BLaER1 (cell line): ENCODE results near the gene PAPOLG.
A peak's percentile ranks its signal among the peaks of the same experiment; 100 is the strongest.

Source experiments
- H3K27ac ChIP-seq: shearing (Covaris generic); formaldehyde crosslinking; 2 replicates; pipeline ENCODE4 v1.8.1; 2022
- H3K27me3 ChIP-seq: shearing (Covaris generic); formaldehyde crosslinking; 2 replicates; pipeline ENCODE4 v1.8.1; 2022
- H3K36me3 ChIP-seq: shearing (Covaris generic); formaldehyde crosslinking; 2 replicates; pipeline ENCODE4 v1.8.1; 2022
- H3K4me1 ChIP-seq: shearing (Covaris generic); formaldehyde crosslinking; 2 replicates; pipeline ENCODE4 v1.8.1; 2022
- H3K4me2 ChIP-seq: shearing (Covaris generic); formaldehyde crosslinking; 2 replicates; pipeline ENCODE4 v1.8.1; 2022
- H3K4me3 ChIP-seq: shearing (Covaris generic); formaldehyde crosslinking; 2 replicates; pipeline ENCODE4 v1.8.1; 2022
- H3K9ac ChIP-seq: shearing (Covaris generic); formaldehyde crosslinking; 2 replicates; pipeline ENCODE4 v1.8.1; 2022
- H3K9me3 ChIP-seq: shearing (Covaris generic); formaldehyde crosslinking; 2 replicates; pipeline ENCODE4 v1.8.1; 2022
- H4K20me1 ChIP-seq: shearing (Covaris generic); formaldehyde crosslinking; 2 replicates; pipeline ENCODE4 v1.8.1; 2022
- Cebpa-rat ChIP-seq: shearing (Covaris generic); IDR thresholded peaks from 2 replicates; pipeline ENCODE4 v1.8.1; 2022

PAPOLG gene

DNA sequence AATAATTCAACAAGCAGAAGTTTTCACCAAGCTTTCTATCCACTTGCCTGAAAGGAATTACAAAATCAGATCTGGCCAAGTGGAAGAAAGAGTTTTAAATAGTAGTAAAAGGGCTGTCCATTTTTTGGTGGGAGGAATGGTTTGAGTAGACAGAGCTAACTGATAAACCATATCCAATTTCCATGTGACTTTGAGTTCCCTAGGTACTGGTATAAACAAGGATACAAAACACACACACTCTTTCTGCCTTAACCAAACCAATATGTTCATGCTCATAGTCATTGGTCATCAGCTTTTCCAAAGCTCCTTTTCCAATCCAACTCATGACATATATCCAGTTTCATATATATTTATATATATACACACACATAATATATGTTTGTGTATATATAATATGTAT is 75.9 kb downstream of the PAPOLG start:
- H3K27ac ChIP-seq, result no peak overlapping the region
- H3K9me3 ChIP-seq, result no peaks in the 10 kb centered on the region
- 0 out of 2 replicates have a peak, but pooled peaks cover 4% of the 10 kb centered on the region for H3K4me1 ChIP-seq
- H3K9ac ChIP-seq, result no peak overlapping the region
- no peak overlapping the region for H3K4me2 ChIP-seq
- H3K36me3 ChIP-seq, result no peaks in the 10 kb centered on the region
- no peaks in the 10 kb centered on the region for H4K20me1 ChIP-seq
- H3K4me3 ChIP-seq, result no peak overlapping the region
- no peak for TF ChIP-seq Cebpa-rat
- H3K27me3 ChIP-seq, result no peaks in the 10 kb centered on the region

DNA sequence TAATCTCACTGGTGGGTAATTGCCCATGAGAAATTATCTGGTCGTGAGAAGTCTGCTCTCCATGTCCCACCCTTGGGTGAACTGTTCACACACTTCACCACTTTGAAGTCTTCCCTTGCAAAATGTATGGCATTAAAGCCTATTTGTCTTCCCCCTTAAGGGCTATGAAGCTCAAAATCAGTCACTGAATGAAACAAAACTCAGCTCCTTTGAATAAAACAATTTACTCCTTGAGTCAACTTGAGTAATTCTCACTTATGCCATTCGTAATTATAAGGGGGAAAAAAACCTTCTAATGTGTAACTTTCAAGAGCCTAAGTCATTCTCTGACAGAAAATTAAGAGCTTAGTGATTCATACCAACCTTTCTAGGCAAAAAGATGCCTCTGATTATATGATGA is 76.6 kb downstream of the PAPOLG start:
- Histone ChIP-seq H4K20me1 (no peaks in the 10 kb centered on the region), H3K27me3 (no peaks in the 10 kb centered on the region), H3K9ac (no peak overlapping the region), H3K36me3 (no peaks in the 10 kb centered on the region), H3K4me1 (0 out of 2 replicates have a peak, but pooled peaks cover 4% of the 10 kb centered on the region), H3K9me3 (no peaks in the 10 kb centered on the region), H3K27ac (no peak overlapping the region), H3K4me3 (no peak overlapping the region), H3K4me2 (no peak overlapping the region)
- no peak for TF ChIP-seq Cebpa-rat

DNA sequence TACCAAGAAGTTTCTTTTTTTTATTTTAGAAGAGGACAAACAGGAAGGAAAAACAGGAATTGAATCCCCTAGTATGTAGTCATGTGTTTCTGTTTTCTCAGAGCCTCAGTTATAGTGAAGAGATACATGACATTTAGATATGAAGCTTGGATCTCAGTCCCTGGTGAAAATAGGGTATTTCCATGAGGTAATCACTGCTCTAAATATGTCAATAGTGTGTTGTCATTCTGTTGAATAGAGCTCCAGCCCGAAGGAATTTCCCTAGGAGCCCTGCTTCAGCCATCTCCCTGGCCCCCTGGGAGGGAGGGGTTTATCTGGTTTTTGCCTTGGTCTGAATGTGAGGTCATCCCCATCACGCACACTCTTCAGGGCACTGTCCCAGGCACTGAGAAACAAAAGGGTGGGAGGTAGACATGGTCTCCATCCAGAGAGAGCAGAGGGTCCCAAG is 78.2 kb downstream of the PAPOLG start:
- Histone ChIP-seq H4K20me1 (no peaks in the 10 kb centered on the region), H3K27ac (no peak overlapping the region), H3K4me1 (0 out of 2 replicates have a peak, but pooled peaks cover 4% of the 10 kb centered on the region), H3K9ac (no peak overlapping the region), H3K4me3 (no peak overlapping the region), H3K27me3 (no peaks in the 10 kb centered on the region), H3K36me3 (no peaks in the 10 kb centered on the region), H3K9me3 (no peaks in the 10 kb centered on the region), H3K4me2 (no peak overlapping the region)
- TF ChIP-seq Cebpa-rat, result no peak

- Histone ChIP-seq H3K9me3 (no peaks in the 10 kb centered on the region), H3K36me3 (no peaks in the 10 kb centered on the region), H4K20me1 (no peaks in the 10 kb centered on the region), H3K4me3 (no peak overlapping the region), H3K27me3 (no peaks in the 10 kb centered on the region), H3K27ac (no peak overlapping the region), H3K4me1 (peaks cover 19% of the 10 kb centered on the region), H3K4me2 (no peak overlapping the region), H3K9ac (no peak overlapping the region)
- TF ChIP-seq Cebpa-rat, result no peak
Measured at GRCh38 chr2:60836491-60836890, 80.4 kb downstream of the PAPOLG start.

DNA sequence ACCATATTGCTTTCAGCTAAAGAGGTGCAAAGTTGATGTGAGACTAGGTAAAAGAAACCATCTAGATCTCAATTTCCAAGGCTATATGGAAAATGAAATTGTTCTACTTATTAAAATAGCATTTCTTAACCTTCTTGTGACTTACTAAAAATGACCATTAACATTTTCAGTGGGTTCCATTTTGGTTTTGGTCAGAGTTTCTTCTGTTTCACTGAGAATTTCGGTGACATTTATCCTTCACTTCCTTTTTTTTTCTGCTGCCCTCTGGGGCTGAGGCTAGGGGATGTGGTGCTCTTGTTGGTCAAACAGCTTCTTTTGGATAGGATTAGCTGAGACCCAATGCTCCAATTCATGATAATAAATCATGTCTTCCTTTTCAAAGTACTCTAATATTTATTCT is 81.1 kb downstream of the PAPOLG start:
- H3K4me1 ChIP-seq, result peaks cover 19% of the 10 kb centered on the region
- no peaks in the 10 kb centered on the region for H4K20me1 ChIP-seq
- H3K27me3 ChIP-seq, result no peaks in the 10 kb centered on the region
- H3K4me3 ChIP-seq, result no peak overlapping the region
- no peaks in the 10 kb centered on the region for H3K9me3 ChIP-seq
- no peak overlapping the region for H3K4me2 ChIP-seq
- H3K27ac ChIP-seq, result no peak overlapping the region
- no peak for TF ChIP-seq Cebpa-rat
- no peaks in the 10 kb centered on the region for H3K36me3 ChIP-seq
- H3K9ac ChIP-seq, result no peak overlapping the region

DNA sequence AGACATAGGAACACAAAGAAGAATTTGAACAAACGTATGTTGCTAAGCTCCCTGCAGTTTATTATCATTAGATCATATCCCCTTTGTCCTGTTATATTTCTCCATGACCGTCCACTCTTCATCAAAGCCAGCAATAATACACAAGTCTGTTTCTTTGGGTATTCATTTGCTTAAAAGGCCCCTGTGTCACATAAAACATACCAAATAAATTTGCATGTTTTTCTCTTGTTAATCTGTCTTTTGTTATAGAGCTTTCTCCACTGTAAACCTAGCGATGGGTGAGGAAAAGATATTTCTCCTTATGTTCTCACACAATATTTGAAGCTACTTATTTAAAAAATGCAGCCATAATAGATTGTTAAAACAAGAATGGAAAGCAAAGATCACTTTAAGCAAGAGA is 82.4 kb downstream of the PAPOLG start:
- H3K27me3 ChIP-seq, result no peaks in the 10 kb centered on the region

DNA sequence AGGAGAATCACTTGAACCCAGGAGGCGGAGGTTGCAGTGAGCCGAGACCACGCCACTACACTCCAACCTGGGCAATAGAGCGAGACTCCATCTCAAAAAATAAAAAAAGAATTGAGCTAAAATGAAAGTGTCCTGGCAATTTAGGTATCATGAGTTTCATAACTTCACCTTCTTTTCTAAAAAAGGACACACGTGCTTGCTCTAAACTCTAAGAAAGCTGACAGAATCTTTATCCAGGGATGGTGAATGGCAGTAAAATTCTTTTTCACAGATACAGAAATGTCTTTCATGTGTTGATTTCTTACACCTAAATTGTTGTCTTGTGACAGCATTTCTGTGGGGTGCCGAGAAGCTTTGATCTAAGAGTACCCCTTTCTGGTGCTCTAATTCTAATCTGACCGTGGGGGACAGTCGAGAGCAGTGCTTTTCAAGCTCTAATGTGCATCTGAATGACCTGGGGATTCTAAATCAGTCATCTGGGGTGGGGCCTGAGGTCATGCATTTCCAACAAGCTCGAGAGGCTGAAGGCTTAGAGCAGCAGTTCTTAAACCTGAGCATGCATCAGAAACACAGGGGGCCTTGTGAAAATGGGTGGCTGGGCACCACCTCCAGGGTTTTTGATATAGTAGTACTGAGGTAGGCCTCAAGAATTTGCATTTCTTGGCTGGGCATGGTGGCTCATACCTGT is 83.2 kb downstream of the PAPOLG start:
- TF ChIP-seq Cebpa-rat, result no peak
- Histone ChIP-seq H3K9ac (no peak overlapping the region), H3K4me2 (no peak overlapping the region)

More for the DNA sequence above, 82.4 kb downstream of the PAPOLG start:
- Histone ChIP-seq H3K4me1 (peaks cover 19% of the 10 kb centered on the region), H3K4me2 (no peak overlapping the region), H3K36me3 (no peaks in the 10 kb centered on the region), H3K4me3 (no peak overlapping the region), H3K27ac (no peak overlapping the region), H3K9ac (no peak overlapping the region), H3K9me3 (no peaks in the 10 kb centered on the region), H4K20me1 (no peaks in the 10 kb centered on the region)
- TF ChIP-seq Cebpa-rat, result no peak

DNA sequence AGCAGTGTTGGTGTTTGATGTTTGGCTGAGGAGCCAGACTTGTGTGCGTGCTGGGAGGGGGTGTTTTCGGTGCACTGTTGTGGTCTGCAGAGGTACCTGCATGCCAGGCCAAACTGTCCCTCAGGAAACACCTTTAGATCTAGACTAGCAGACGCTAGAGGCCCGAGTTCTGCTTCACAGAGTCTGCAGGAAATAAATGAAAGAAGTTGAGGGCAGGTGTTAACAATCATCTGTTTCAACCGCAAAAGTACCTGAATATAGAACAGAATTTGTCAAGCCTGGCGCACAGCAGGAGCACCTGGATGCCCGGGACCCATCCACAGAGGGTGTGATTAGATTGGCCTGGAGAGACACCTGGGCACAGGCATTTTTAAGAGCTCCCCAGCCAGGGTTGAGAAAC is 84.8 kb downstream of the PAPOLG start:
- Histone ChIP-seq H3K9me3 (no peaks in the 10 kb centered on the region), H4K20me1 (no peaks in the 10 kb centered on the region), H3K27ac (peak overlapping the region; percentile 32; the same call in 1 of the 2 replicates), H3K36me3 (no peaks in the 10 kb centered on the region), H3K4me1 (peaks cover 16% of the 10 kb centered on the region), H3K4me2 (peak overlapping the region; percentile 61), H3K4me3 (no peak overlapping the region), H3K9ac (no peak overlapping the region), H3K27me3 (no peaks in the 10 kb centered on the region)
- TF ChIP-seq Cebpa-rat, result no peak

More for the DNA sequence above, 83.2 kb downstream of the PAPOLG start:
- Histone ChIP-seq H3K4me1 (peaks cover 18% of the 10 kb centered on the region), H3K4me3 (no peak overlapping the region), H3K27ac (no peak overlapping the region), H3K36me3 (no peaks in the 10 kb centered on the region), H4K20me1 (no peaks in the 10 kb centered on the region), H3K27me3 (no peaks in the 10 kb centered on the region), H3K9me3 (no peaks in the 10 kb centered on the region)

DNA sequence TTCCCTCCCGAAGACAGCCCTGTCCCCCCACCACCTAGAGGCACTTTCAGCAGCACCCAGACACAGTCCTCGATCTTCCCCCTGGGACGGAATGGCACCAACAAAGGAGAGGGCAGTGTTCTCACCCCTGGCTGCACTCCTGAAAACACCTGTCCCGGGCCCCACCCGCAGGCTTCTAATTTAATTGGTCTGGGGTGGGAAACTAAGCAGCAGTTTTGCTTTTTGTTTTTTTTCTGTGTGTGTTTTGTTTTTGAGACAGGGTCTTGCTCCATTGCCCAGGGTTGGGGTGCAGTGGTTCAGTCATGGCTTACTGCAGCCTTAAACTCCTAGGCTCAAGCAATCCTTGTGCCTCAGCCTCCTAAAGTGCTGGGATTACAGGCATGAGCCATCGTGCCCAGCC is 86.9 kb downstream of the PAPOLG start:
- no peak overlapping the region for H3K4me2 ChIP-seq
- H3K4me3 ChIP-seq, result no peak overlapping the region
- TF ChIP-seq Cebpa-rat, result no peak
- peaks cover 16% of the 10 kb centered on the region for H3K4me1 ChIP-seq
- H3K36me3 ChIP-seq, result no peaks in the 10 kb centered on the region
- H4K20me1 ChIP-seq, result no peaks in the 10 kb centered on the region
- no peak overlapping the region for H3K9ac ChIP-seq
- H3K27ac ChIP-seq, result no peak overlapping the region
- H3K9me3 ChIP-seq, result no peaks in the 10 kb centered on the region
- no peaks in the 10 kb centered on the region for H3K27me3 ChIP-seq

DNA sequence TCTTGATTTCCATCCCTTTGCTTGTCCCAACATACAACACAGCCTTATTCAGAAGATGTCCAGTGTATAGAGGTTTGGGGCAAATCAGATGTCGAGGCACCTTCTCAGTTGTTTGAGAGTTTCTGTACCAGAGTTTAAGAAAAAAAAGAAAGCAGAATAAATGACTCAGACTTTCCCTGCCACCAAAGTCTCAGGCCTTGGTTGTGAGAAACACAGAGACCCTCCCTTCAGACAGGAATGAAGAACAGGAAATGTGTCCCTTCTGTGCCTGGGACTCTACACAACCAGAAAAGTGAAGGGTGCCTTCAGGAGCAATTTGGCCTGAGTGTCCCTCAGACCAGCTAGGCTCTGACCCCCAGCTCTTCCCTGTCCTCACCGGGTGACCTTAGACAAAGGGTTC is 88.0 kb downstream of the PAPOLG start:
- no peaks in the 10 kb centered on the region for H3K36me3 ChIP-seq
- no peaks in the 10 kb centered on the region for H3K27me3 ChIP-seq
- no peaks in the 10 kb centered on the region for H4K20me1 ChIP-seq
- no peak overlapping the region for H3K4me3 ChIP-seq
- no peak overlapping the region for H3K9ac ChIP-seq
- no peak overlapping the region for H3K4me2 ChIP-seq
- H3K27ac ChIP-seq, result no peak overlapping the region
- no peaks in the 10 kb centered on the region for H3K9me3 ChIP-seq
- peaks cover 16% of the 10 kb centered on the region for H3K4me1 ChIP-seq
- TF ChIP-seq Cebpa-rat, result no peak
